K562 (cell line): Measurements from ENCODE around the gene MYO1A.

Source experiments
- FIP1L1 ChIP-seq: fragments of 200-400 bp; formaldehyde crosslinking; IDR thresholded peaks from 2 replicates; pipeline ENCODE4 v1.6.1; 2018; ENCODE audit warnings: mild to moderate bottlenecking, low read depth, low read length; ENCODE audit not compliant: poor library complexity, severe bottlenecking
- JUNB ChIP-seq: fragments of 450-650 bp; formaldehyde crosslinking; conservative IDR thresholded peaks from 2 replicates; pipeline ENCODE4 v1.4.0; 2020; ENCODE audit warnings: mild to moderate bottlenecking
- NBN ChIP-seq: fragments of 450-650 bp; IDR thresholded peaks from 2 replicates; pipeline ENCODE4 v1.6.1; 2016; ENCODE audit warnings: low read depth, mild to moderate bottlenecking
- PCBP1 ChIP-seq: fragments of 200-400 bp; formaldehyde crosslinking; IDR thresholded peaks from 2 replicates; pipeline ENCODE4 v1.6.1; 2018; ENCODE audit warnings: mild to moderate bottlenecking, low read depth, low read length; ENCODE audit not compliant: poor library complexity, severe bottlenecking
- PML ChIP-seq: IDR thresholded peaks from 2 replicates; pipeline ENCODE4 v1.6.1; 2012; ENCODE audit warnings: low read length, inconsistent platforms
- SMC3 ChIP-seq: conservative IDR thresholded peaks from 2 replicates; pipeline ENCODE4 v1.6.1; 2011; ENCODE audit warnings: low read depth, low read length, improper control_type of control experiment; ENCODE audit not compliant: insufficient read depth
- TARDBP ChIP-seq: fragments of 450-650 bp; IDR thresholded peaks from 2 replicates; pipeline ENCODE4 v1.6.1; 2016
- YY1 ChIP-seq, 3 experiments: IDR thresholded peaks; 2 replicates each; pipeline ENCODE4 v1.6.1; 2011; ENCODE audit warnings: low read length in 2 of 3, mild to moderate bottlenecking in 2 of 3, moderate library complexity in 2 of 3, borderline replicate concordance in 1 of 3, control low read depth in 1 of 3, low read depth in 1 of 3; ENCODE audit not compliant: insufficient read depth in 3 of 3, insufficient replicate concordance in 2 of 3, control insufficient read depth in 1 of 3, insufficient read length in 1 of 3; ENCODE audit errors: extremely low read depth in 1 of 3
- TF ChIP-seq, protein P1 (sequence below), 3 experiments: IDR thresholded peaks in 2 of 3; conservative IDR thresholded peaks in 1 of 3; 2 replicates each; pipeline ENCODE4 v1.5.1; 2011 to 2012; ENCODE audit warnings: low read length in 3 of 3, mild to moderate bottlenecking in 3 of 3, control low read depth in 2 of 3, improper control_type of control experiment in 1 of 3, inconsistent platforms in 1 of 3, low read depth in 1 of 3, mixed read lengths in 1 of 3, moderate library complexity in 1 of 3; ENCODE audit not compliant: insufficient read depth in 2 of 3
- TF ChIP-seq, protein P2 (sequence below), 2 experiments: fragments of 450-650 bp; formaldehyde crosslinking in 1 of 2; IDR thresholded peaks; 2 replicates each; pipeline versions ENCODE4 v1.4.0 to v1.6.1; 2014 to 2020; ENCODE audit warnings: mild to moderate bottlenecking in 2 of 2, borderline replicate concordance in 1 of 2, low read depth in 1 of 2

- TF ChIP-seq YY1 (IDR thresholded peaks at IDR 0.05; ENCODE audit: borderline replicate concordance in 1 of 3, control insufficient read depth in 1 of 3, extremely low read depth in 1 of 3, insufficient read depth in 3 of 3, insufficient read length in 1 of 3, insufficient replicate concordance in 2 of 3, low read depth in 1 of 3, low read length in 2 of 3) (no peak), PCBP1 (no peak), NBN (no peak), JUNB (CRISPR knock-in tag) (no peak), PML (no peak), TARDBP (no peak), FIP1L1 (no peak), SMC3 (no peak)
- TF ChIP-seq, protein P1, sequence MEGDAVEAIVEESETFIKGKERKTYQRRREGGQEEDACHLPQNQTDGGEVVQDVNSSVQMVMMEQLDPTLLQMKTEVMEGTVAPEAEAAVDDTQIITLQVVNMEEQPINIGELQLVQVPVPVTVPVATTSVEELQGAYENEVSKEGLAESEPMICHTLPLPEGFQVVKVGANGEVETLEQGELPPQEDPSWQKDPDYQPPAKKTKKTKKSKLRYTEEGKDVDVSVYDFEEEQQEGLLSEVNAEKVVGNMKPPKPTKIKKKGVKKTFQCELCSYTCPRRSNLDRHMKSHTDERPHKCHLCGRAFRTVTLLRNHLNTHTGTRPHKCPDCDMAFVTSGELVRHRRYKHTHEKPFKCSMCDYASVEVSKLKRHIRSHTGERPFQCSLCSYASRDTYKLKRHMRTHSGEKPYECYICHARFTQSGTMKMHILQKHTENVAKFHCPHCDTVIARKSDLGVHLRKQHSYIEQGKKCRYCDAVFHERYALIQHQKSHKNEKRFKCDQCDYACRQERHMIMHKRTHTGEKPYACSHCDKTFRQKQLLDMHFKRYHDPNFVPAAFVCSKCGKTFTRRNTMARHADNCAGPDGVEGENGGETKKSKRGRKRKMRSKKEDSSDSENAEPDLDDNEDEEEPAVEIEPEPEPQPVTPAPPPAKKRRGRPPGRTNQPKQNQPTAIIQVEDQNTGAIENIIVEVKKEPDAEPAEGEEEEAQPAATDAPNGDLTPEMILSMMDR (IDR thresholded peaks at IDR 0.05 in 2 of 3, conservative IDR thresholded peaks at IDR 0.05 in 1 of 3; ENCODE audit: insufficient read depth in 2 of 3, low read depth in 1 of 3, low read length in 3 of 3), result peak in 2 of 3 experiments; percentile 2 to 19; a peak in 1 of 6 replicates
- TF ChIP-seq, protein P2, sequence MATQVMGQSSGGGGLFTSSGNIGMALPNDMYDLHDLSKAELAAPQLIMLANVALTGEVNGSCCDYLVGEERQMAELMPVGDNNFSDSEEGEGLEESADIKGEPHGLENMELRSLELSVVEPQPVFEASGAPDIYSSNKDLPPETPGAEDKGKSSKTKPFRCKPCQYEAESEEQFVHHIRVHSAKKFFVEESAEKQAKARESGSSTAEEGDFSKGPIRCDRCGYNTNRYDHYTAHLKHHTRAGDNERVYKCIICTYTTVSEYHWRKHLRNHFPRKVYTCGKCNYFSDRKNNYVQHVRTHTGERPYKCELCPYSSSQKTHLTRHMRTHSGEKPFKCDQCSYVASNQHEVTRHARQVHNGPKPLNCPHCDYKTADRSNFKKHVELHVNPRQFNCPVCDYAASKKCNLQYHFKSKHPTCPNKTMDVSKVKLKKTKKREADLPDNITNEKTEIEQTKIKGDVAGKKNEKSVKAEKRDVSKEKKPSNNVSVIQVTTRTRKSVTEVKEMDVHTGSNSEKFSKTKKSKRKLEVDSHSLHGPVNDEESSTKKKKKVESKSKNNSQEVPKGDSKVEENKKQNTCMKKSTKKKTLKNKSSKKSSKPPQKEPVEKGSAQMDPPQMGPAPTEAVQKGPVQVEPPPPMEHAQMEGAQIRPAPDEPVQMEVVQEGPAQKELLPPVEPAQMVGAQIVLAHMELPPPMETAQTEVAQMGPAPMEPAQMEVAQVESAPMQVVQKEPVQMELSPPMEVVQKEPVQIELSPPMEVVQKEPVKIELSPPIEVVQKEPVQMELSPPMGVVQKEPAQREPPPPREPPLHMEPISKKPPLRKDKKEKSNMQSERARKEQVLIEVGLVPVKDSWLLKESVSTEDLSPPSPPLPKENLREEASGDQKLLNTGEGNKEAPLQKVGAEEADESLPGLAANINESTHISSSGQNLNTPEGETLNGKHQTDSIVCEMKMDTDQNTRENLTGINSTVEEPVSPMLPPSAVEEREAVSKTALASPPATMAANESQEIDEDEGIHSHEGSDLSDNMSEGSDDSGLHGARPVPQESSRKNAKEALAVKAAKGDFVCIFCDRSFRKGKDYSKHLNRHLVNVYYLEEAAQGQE (IDR thresholded peaks at IDR 0.05; ENCODE audit: borderline replicate concordance), result peak; percentile 22; the same call in 1 of the 2 replicates
- TF ChIP-seq, protein P2 (CRISPR knock-in tag; IDR thresholded peaks at IDR 0.05; ENCODE audit: low read depth), result no peak
These were observed 53.0 kb downstream of the MYO1A start for GRCh38 chr12:56996793-56997545.
